GOT3 (cell line): Measurements from ENCODE around the gene CDY1.
"Not testable (repeated sequence)": the region's sequence is repeated elsewhere in the genome, so short reads cannot be mapped to it uniquely, and the experiment has no call there.

Experiments
- DNase-seq: peaks from one replicate; lab custom pipeline; 2025; ENCODE audit warnings: mixed read lengths; lab: John Stamatoyannopoulos, UW

Gene CDY1, protein sequence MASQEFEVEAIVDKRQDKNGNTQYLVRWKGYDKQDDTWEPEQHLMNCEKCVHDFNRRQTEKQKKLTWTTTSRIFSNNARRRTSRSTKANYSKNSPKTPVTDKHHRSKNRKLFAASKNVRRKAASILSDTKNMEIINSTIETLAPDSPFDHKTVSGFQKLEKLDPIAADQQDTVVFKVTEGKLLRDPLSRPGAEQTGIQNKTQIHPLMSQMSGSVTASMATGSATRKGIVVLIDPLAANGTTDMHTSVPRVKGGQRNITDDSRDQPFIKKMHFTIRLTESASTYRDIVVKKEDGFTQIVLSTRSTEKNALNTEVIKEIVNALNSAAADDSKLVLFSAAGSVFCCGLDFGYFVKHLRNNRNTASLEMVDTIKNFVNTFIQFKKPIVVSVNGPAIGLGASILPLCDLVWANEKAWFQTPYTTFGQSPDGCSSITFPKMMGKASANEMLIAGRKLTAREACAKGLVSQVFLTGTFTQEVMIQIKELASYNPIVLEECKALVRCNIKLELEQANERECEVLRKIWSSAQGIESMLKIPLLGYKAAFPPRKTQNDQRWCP

DNA sequence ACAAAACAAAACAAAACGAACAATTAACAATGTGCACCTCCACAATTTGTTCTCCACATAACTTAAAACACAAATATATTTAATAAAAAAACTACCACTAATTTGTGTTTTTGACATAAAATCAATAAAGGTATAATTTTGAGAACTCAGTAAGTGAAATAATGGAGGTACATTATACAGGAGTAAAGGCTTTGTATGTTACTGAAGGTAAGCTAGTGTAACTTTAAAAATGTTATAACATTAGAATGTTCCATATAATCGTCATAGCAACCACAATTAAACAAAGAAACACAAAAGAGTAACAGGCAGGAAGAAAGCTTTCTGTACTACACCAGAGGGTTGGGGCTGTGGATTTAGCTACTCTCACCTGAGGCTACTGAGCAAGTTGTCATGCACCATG lies at the start of gene CDY1:
TSS of gene CDY1 (plus strand) at position 301 of the 400 bp plus-strand sequence. CDS start 326 bp downstream, outside the sequence.
- not testable (repeated sequence) for DNase-seq

DNA sequence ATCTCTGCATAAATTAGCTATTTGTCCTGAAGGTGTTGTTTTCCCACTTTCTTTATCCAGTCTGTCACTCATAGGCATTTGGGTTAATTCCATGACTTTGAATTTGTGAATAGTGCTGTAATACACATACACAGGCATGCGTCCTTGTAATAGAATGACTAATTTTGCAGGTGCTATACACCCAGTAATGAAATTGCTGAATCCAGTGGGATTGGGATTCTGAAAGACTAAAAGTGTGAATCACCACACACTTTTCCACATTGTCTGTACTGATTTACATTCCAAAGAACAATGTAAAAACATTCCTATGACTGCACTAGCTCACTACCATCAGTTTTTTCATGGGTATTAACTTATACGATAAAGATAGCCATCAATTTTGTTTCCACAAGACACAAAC lies 28.6 kb upstream of the CDY1 start:
- not testable (repeated sequence) for DNase-seq

DNA sequence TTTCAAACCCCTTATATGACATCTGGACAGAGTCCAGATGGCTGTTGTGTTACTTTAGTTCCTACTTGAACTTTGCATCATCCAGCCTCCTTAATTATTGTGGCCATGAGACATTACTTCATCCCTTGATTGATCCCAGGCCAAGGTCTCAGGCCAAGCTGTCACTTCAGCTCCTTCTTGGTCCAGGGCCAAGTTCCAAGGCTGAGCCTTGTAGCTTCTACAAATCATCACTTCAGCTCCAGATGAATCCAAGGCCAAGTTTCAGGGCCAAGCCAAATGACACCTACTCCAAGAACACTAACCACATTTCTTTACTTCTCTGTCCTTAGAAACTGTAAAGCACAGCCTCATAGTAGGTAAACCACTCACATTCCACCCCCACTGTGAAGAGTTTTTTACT lies 1.7 kb upstream of the CDY1 start:
- DNase-seq, result not testable (repeated sequence)

DNA sequence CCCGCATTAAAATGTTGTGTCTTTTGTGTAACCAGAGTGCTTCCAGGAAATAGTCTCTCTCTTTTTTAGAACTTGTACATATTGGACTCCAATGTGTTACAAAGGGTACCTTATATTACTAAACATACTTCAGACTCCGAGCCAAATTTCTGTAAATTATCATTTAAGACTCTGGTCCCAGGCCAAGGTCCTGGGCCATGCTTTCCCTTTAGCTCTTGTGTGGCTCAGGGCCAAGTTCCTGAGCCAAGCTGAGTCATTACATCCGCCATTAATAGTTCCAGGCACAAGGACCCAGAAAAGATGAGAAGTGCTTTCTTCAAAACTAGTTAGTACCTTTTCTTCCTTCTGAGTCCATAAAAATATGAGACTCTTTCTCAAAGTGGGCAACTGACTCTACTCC lies 4.6 kb downstream of the CDY1 start:
- DNase-seq, result not testable (repeated sequence)

DNA sequence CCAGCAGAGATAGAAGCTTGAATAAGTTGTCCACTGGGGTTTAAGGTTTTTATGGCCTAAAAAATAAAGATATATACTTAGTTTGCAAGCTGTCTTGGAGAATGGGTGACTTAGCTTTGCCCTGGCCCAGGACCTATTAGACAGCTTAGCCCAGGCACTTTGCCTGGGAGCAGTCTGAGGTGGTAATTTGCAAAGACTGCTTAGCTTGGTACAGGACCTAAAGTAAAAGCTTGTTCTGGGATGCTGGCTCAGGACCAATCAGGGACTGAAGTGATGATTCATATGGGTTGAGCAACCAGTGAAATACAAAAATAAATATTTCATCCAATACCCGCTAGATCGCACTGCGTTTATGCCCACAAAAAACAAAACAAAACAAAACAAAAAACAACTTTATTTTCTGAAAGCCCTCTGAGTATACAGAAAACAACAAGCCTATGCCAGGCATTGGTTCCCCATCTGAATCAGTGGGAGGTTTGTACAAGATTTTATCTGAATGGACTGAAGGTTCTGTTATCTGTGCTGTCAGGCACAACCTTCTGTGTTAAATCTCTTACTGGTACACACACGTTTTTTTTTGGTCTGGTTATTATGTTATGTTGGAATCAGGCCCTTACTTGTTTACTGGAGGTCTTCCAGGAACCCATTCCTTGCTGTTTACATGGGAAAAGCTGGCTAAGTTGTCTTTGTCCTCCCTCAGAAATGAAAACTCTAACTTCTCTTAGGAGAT lies 8.6 kb downstream of the CDY1 start:
- DNase-seq, result not testable (repeated sequence)

DNA sequence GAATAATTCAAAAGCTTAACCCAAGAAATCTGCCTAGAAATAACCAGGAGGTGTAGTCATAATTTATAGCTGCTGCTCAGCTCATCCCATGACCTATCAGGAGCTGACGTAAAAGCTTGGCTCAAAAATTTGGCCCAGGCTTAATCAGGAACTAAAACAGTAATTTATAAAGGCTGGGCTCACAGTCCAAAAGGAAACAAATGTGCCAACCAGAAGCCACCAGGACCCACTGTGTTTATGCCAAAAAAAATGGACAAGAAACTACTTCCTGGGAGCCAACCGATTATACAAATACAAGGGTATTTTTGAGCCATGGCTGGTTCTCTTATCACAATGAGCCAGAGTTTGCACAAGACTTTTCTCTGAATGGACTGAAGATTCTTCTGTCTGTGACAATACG lies 17.9 kb downstream of the CDY1 start:
- not testable (repeated sequence) for DNase-seq

DNA sequence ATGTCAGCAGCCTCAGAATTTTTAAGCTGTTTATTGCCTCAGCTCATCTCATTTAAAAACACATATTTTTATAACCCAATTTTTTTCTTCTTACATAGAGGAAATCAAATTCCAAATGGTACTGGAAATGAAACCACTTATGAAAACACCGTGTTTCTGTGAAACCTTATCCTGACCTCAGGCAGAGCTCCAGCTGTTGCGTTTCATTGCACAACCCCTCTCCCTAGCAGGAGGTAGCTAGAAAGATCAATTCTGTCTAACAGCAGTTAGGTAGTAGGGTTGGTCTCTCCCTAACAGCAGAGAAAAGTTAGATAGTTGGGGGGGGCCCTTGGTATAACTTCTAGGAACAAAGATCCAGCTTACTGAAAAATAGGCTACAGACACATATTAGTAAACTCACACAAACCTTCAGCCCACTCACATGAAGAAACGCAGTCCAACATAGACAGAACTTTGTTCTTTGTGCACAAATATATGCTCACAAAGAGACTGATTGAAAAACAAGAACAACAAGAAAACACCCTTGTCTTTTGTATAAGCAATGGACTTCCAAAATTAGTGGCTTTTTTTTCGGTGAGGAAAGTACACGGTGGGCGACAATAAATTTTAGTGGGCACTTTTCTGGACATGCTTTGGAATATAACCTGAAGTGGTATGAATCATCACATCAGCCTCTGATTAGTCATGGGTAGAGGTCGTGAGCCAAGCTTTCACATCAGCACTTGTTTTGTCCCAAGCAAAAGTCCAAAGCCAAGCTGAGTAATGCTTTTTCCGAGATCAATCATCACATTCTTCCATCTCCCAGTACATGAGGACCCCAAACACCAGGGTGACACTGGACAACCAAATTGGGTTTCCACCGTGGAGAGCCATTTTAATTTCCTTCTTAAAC lies 21.4 kb downstream of the CDY1 start:
- DNase-seq, result not testable (repeated sequence)
